Tibial artery (tissue), 4 donors: ENCODE results near the gene SULF2.

Experiments used
- DNase-seq, 2 donors: peaks; one replicate each; pipeline ENCODE4 v3.0.0-alpha.2; 2019
- H3K27ac ChIP-seq, 2 donors: fragments of 200-600 bp; sonication (generic) in 1 of 2; 1 replicate in 1 of 2; 2 replicates in 1 of 2; pipeline ENCODE4 v1.5.1; 2018 to 2019; ENCODE audit warnings: mild to moderate bottlenecking in 1 of 2
- H3K27me3 ChIP-seq, 2 donors: fragments of 200-600 bp; sonication (generic) in 1 of 2; one replicate each; pipeline versions ENCODE4 v1.5.1 to v1.6.0; 2016 to 2019
- H3K36me3 ChIP-seq, 3 donors: fragments of 200-600 bp; sonication (generic) in 2 of 3; one replicate each; pipeline ENCODE4 v1.5.1; 2016 to 2019; ENCODE audit warnings: mild to moderate bottlenecking in 2 of 3
- H3K4me1 ChIP-seq, 4 donors: fragments of 200-600 bp; sonication (generic) in 2 of 4; 1 replicate in 3 of 4; 2 replicates in 1 of 4; pipeline ENCODE4 v1.5.1; 2016 to 2019
- H3K4me3 ChIP-seq, 2 donors: fragments of 200-600 bp; sonication (generic) in 1 of 2; 1 replicate in 1 of 2; 2 replicates in 1 of 2; pipeline ENCODE4 v1.5.1; 2018 to 2019; ENCODE audit warnings: mild to moderate bottlenecking in 2 of 2
- H3K9me3 ChIP-seq, 3 donors: fragments of 200-600 bp; sonication (generic) in 1 of 3; one replicate each; pipeline ENCODE4 v1.5.1; 2016 to 2019
- CTCF ChIP-seq, 2 experiments: fragments of 200-600 bp in 1 of 2; fragments of 450-650 bp in 1 of 2; IDR thresholded peaks; one replicate each; pipeline ENCODE4 v1.5.1; 2017 to 2019; ENCODE audit warnings: antibody characterized with exemption in 2 of 2, mild to moderate bottlenecking in 1 of 2, moderate library complexity in 1 of 2
- intact Hi-C: fragments of 100-400 bp; cut with DNase I; formaldehyde crosslinking; loops from one replicate; pipeline ENCODE4 v1.15.0; 2023; ENCODE audit warnings: low total_unique reads

SULF2 gene

GRCh38 chr20:47754388-47754715 is 30.9 kb downstream of the SULF2 start:
- Histone ChIP-seq H3K9me3 (no peaks in the 10 kb centered on the region), H3K4me3 (no peak overlapping the region), H3K4me1 (peaks cover 0 to 8% (median 6%) of the 10 kb centered on the region in 4 donors), H3K27ac (no peak overlapping the region), H3K36me3 (peaks cover 0 to 17% (median 10%) of the 10 kb centered on the region in 3 donors), H3K27me3 (no peaks in the 10 kb centered on the region)
- no peak for DNase-seq
- no peak for TF ChIP-seq CTCF (IDR thresholded peaks at IDR 0.05)
- intact Hi-C loops, result no loop called here

- no peak for DNase-seq
- no peak overlapping the region for H3K4me3 ChIP-seq
- H3K36me3 ChIP-seq, result peaks cover 0 to 17% (median 10%) of the 10 kb centered on the region in 3 donors
- TF ChIP-seq CTCF (IDR thresholded peaks at IDR 0.05), result no peak
- intact Hi-C loops, result no loop called here
- H3K27me3 ChIP-seq, result no peaks in the 10 kb centered on the region
- no peaks in the 10 kb centered on the region for H3K9me3 ChIP-seq
- H3K4me1 ChIP-seq, result peaks cover 0 to 12% (median 11%) of the 10 kb centered on the region in 4 donors
- no peak overlapping the region for H3K27ac ChIP-seq
Measured at GRCh38 chr20:47753576-47754387, 31.5 kb downstream of the SULF2 start.

DNA sequence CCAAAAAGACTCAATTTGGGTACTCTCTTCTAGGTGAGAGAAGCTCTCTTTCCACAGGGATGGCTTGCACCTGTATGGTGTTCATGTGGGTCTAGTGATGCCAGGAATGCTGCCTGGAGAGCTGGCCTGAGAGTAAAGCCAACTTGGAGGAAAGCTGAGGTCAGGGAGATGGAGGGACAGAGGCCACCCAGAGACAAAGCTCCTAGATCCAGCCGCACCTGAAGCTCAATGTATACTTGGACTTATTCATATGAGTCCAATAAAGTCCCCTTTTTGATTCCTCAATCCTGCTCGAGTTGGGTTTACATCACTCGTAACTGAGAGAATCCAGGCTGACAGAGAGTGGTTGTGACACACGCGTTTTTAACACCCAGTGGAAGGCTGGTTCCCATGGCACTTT is 33.8 kb downstream of the SULF2 start:
- intact Hi-C loops, result no loop called here
- Histone ChIP-seq H3K27ac (no peak overlapping the region), H3K36me3 (peaks cover 0 to 6% (median 6%) of the 10 kb centered on the region in 3 donors), H3K4me3 (no peak overlapping the region), H3K4me1 (peaks cover 0 to 13% (median 11%) of the 10 kb centered on the region in 4 donors), H3K27me3 (no peaks in the 10 kb centered on the region), H3K9me3 (no peaks in the 10 kb centered on the region)
- TF ChIP-seq CTCF (IDR thresholded peaks at IDR 0.05), result no peak
- DNase-seq, result no peak

- DNase-seq, result peak; percentile 68 to 77
- peaks cover 0 to 6% (median 0%) of the 10 kb centered on the region in 3 donors for H3K36me3 ChIP-seq
- intact Hi-C loops, result no loop called here
- H3K27me3 ChIP-seq, result no peaks in the 10 kb centered on the region
- no peaks in the 10 kb centered on the region for H3K9me3 ChIP-seq
- H3K4me3 ChIP-seq, result no peak overlapping the region
- H3K27ac ChIP-seq, result no peak overlapping the region
- TF ChIP-seq CTCF (IDR thresholded peaks at IDR 0.05), result no peak
- peaks cover 0 to 13% (median 11%) of the 10 kb centered on the region in 4 donors for H3K4me1 ChIP-seq
Measured at GRCh38 chr20:47749339-47749738, 35.9 kb downstream of the SULF2 start.

DNA sequence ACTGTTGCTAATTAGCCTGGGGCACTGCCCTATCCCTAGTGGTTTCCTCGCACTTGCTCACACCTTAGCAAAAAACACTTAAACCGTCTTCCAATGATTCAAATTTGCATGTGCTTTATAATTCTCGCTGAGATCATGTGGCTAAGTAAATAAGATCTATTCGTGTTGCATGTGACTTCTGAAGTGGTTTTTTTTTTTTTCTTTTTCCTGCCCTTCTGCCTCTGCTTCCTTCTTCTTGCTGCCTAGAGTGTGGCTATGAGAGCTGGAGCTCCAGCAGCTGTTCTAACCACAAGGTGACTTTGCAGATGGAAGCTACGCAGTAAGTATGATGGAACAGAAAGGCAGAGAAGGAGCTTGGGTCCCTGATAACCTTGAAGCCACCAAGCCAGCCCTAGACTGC is 36.5 kb downstream of the SULF2 start:
- intact Hi-C loops, result no loop called here
- Histone ChIP-seq H3K4me3 (no peak overlapping the region), H3K27me3 (no peaks in the 10 kb centered on the region), H3K4me1 (peaks cover 0 to 13% (median 11%) of the 10 kb centered on the region in 4 donors), H3K9me3 (no peaks in the 10 kb centered on the region), H3K36me3 (peaks cover 0 to 6% (median 0%) of the 10 kb centered on the region in 3 donors), H3K27ac (no peak overlapping the region)
- no peak for TF ChIP-seq CTCF (IDR thresholded peaks at IDR 0.05)
- no peak for DNase-seq
